Prostate gland (tissue), 2 donors: ENCODE measurements around the gene TP63. TPM values are rescaled to one million over a fixed set of nuclear protein-coding genes. Genes with fewer than 3 reads are reported as not detected.

Experiments used
- DNase-seq: peaks from one replicate; pipeline ENCODE4 v3.0.0-alpha.2; 2019; ENCODE audit warnings: low spot score
- H3K27ac ChIP-seq, 2 donors: fragments of 200-600 bp; sonication (generic); 2 replicates each; pipeline ENCODE4 v1.5.1; 2017 to 2019
- H3K27me3 ChIP-seq: fragments of 200-600 bp; sonication (generic); replicated peaks from 2 replicates; pipeline ENCODE4 v1.5.1; 2019; ENCODE audit not compliant: insufficient read depth
- H3K36me3 ChIP-seq, 2 donors: fragments of 200-600 bp; sonication (generic); 1 replicate in 1 of 2; 2 replicates in 1 of 2; pipeline versions ENCODE4 v1.5.1 to v1.8.1; 2017 to 2019
- H3K4me1 ChIP-seq: fragments of 200-600 bp; sonication (generic); replicated peaks from 2 replicates; pipeline ENCODE4 v1.5.1; 2019
- H3K4me3 ChIP-seq, 2 donors: fragments of 200-600 bp; sonication (generic); 2 replicates each; pipeline ENCODE4 v1.5.1; 2017 to 2019
- H3K9me3 ChIP-seq: fragments of 200-600 bp; sonication (generic); 2 replicates; pipeline ENCODE4 v1.5.1; 2017
- CTCF ChIP-seq, 4 experiments: fragments of 200-600 bp in 2 of 4; fragments of 450-650 bp in 2 of 4; sonication (generic) in 2 of 4; IDR thresholded peaks; 1 replicate in 3 of 4; 2 replicates in 1 of 4; pipeline ENCODE4 v1.5.1; 2016 to 2019; ENCODE audit warnings: antibody characterized with exemption in 4 of 4, mild to moderate bottlenecking in 2 of 4, moderate library complexity in 2 of 4
- POLR2A ChIP-seq: fragments of 450-650 bp; IDR thresholded peaks from one replicate; pipeline ENCODE4 v1.6.1; 2016; ENCODE audit warnings: antibody characterized with exemption, mild to moderate bottlenecking
- POLR2AphosphoS5 ChIP-seq: sonication (generic); formaldehyde crosslinking; IDR thresholded peaks from one replicate; pipeline ENCODE4 v1.6.1; 2017; ENCODE audit warnings: antibody characterized with exemption
- WGBS: methylation state at CpG from one replicate; pipeline ENCODE4 v1.1.5; 2018; 5-methylcytosine and 5-hydroxymethylcytosine counted together
- intact Hi-C: fragments of 100-400 bp; cut with DNase I; formaldehyde crosslinking; loops from one replicate; pipeline ENCODE4 v1.14.2; 2022
- total RNA-seq, 2 donors: library from RNA; depleted of rRNA; stranded (reverse); fragments of >200 nt; gene quantifications; one replicate each; pipeline ENCODE4 v1.1.0, GENCODE V29; 2016

Gene TP63
- total RNA-seq, 2 donors from 2014 or later = 39.9 to 67.5 TPM

- WGBS = 90% methylated on average over 29 of the region's 29 CpGs
- H3K4me3 ChIP-seq = no peak overlapping the region
- no peaks in the 10 kb centered on the region for H3K4me1 ChIP-seq
- no peak for DNase-seq
- no peak overlapping the region for H3K27ac ChIP-seq
- H3K27me3 ChIP-seq = no peaks in the 10 kb centered on the region
- no peak for TF ChIP-seq POLR2A
- TF ChIP-seq POLR2AphosphoS5 = no peak
- TF ChIP-seq CTCF (IDR thresholded peaks at IDR 0.05) = no peak
- no peaks in the 10 kb centered on the region for H3K36me3 ChIP-seq
- intact Hi-C loops = no loop called here
- H3K9me3 ChIP-seq = no peaks in the 10 kb centered on the region
Observed at GRCh38 chr3:189808246-189809007, 177.2 kb downstream of the TP63 start.

GRCh38 chr3:189809583-189809982 lies 178.4 kb downstream of the TP63 start:
- no peak for TF ChIP-seq POLR2AphosphoS5
- TF ChIP-seq CTCF (IDR thresholded peaks at IDR 0.05) = no peak
- TF ChIP-seq POLR2A = no peak
- Histone ChIP-seq H3K4me3 (no peak overlapping the region), H3K27ac (no peak overlapping the region), H3K36me3 (no peaks in the 10 kb centered on the region), H3K4me1 (no peaks in the 10 kb centered on the region), H3K9me3 (no peaks in the 10 kb centered on the region), H3K27me3 (no peaks in the 10 kb centered on the region)
- no peak for DNase-seq
- intact Hi-C loops = no loop called here
- 55% methylated on average over 1 of the region's 1 CpG for WGBS

- intact Hi-C loops = no loop called here
- no peaks in the 10 kb centered on the region for H3K4me1 ChIP-seq
- TF ChIP-seq POLR2AphosphoS5 (no peak), CTCF (IDR thresholded peaks at IDR 0.05) (no peak), POLR2A (no peak)
- no peaks in the 10 kb centered on the region for H3K9me3 ChIP-seq
- H3K27me3 ChIP-seq = no peaks in the 10 kb centered on the region
- WGBS = 64% methylated on average over 5 of the region's 5 CpGs
- H3K27ac ChIP-seq = no peak overlapping the region
- H3K36me3 ChIP-seq = no peaks in the 10 kb centered on the region
- DNase-seq = no peak
- no peak overlapping the region for H3K4me3 ChIP-seq
Observed at GRCh38 chr3:189812806-189813465, 181.7 kb downstream of the TP63 start.

GRCh38 chr3:189813647-189814240 lies 182.6 kb downstream of the TP63 start:
- H3K27ac ChIP-seq = no peak overlapping the region

More at GRCh38 chr3:189813647-189814240, 182.6 kb downstream of the TP63 start:
- Histone ChIP-seq H3K4me3 (no peak overlapping the region), H3K27me3 (no peaks in the 10 kb centered on the region), H3K9me3 (no peaks in the 10 kb centered on the region), H3K4me1 (no peaks in the 10 kb centered on the region), H3K36me3 (no peaks in the 10 kb centered on the region)
- intact Hi-C loops = no loop called here
- 22% methylated on average over 10 of the region's 10 CpGs for WGBS
- TF ChIP-seq POLR2AphosphoS5 (no peak), POLR2A (no peak), CTCF (IDR thresholded peaks at IDR 0.05) (no peak)
- peak; percentile 39 for DNase-seq
